HG02610 (cell line): ENCODE measurements around the gene BSPRY.
"Not testable (repeated sequence)": the region's sequence is repeated elsewhere in the genome, so short reads cannot be mapped to it uniquely, and the experiment has no call there.

ENCODE experiments used
- ATAC-seq: cut with Tn5 transposase; IDR thresholded peaks from one replicate; pipeline ENCODE4 v1.9.1; 2021; ENCODE audit warnings: mild to moderate bottlenecking, moderate library complexity; ENCODE audit not compliant: unreplicated experiment

Gene BSPRY

GRCh38 chr9:113340011-113340699, 9.2 kb upstream of the BSPRY start, which contains the start of gene WDR31:
Gene WDR31 (minus strand): TSS chr9:113340275. CDS start chr9:113332022, 8,253 bp downstream.
- peak; percentile 99 for ATAC-seq

DNA sequence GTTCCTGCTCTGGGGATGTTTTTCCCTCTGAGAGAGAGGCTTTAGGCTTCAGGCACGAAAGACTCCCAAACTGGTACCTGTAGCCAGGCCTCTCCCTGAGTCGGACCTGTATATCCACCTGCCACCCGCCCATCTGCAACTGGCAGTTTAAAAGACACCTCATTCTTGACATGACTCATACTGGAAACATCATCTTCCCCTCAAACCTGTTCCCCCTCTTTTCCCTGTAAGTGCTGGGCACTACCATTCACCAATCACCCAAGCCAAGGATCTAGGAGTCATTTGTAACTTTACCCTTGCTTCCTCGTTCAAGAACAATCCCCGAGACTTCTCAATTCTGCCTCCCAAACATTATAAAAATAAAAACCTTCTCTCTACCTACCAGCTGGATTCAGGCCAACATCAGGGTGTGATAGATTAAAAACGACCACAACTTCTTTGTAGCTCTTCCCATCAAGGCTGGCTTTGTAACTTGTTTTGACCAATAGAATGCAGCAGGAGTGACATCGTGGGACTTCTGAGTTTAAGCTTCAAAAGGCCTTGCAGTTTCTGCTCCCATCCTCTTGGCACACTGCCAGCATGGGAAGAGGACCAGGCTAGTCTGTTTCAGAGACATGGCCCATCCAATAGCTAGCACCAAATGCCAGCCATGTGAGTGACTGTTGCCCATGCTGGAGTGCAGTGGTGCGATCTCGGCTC, 7.5 kb upstream of the BSPRY start:
- no peak for ATAC-seq

DNA sequence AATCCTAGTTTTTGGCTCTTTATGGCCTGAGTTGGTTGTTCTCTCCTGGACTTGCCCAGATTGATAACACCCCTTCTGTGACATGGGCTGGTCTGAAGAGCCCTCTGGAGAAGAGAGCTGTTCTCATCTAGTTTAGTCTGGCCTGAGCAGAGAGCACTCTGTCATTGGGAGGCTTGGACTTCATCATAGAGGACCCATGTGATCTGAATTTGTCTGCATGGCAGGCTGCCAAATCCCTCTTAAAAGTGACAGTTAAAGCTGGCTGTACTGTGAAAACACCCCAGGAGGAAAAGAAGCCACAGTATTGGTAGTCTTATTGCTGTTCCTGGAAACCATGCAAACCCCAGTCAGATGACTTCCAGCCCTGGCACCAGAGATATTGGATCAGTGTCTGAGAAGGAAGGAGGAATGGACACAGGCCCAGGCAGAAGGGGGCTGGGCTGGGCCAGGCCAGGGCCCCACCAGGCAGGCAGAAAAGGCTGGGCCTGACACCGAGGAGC, 5.6 kb upstream of the BSPRY start:
- ATAC-seq = no peak

DNA sequence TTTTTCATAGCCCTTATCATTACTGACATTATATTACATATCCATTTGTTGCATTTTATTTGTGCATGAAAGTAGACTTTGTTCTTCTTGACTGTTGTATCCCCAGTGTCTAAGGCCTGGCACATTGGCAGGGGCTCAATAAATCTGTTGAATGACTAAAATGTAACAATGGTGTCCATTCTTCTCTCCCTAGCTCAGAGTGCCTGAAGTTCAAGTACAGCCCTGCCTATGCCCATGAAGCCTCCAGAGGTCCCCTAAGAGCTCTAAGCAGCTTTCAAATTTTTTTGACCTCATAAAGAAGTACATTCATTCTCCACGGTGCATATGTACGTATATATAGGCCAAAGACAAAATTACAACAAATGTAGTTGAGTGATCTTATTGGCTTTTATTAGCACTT, 4.2 kb upstream of the BSPRY start:
- no peak for ATAC-seq

GRCh38 chr9:113345671-113346070, 3.7 kb upstream of the BSPRY start:
- no peak for ATAC-seq

- no peak for ATAC-seq
These were observed 904 bp upstream of the BSPRY start for GRCh38 chr9:113348437-113348836.

DNA sequence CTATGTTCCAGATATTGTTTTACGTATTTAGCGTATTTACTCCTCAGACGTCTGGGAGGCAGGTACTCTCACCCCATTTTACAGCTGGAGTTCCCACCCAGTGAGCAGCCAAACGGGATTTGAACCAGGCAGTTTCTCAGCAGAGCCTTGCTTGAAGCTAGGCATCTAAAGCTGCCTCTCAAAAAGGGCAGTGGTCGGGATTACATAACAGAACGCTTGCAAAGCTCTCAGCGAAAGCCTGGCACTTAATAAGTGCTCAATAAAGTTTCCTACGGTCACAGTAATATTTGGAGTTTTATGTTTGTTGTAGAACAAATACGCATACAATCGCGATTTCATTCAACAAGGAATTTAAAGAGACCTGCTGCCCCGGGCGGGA, 286 bp upstream of the BSPRY start:
- ATAC-seq = no peak

GRCh38 chr9:113350107-113350661, 843 bp downstream of the BSPRY start:
- no peak for ATAC-seq

DNA sequence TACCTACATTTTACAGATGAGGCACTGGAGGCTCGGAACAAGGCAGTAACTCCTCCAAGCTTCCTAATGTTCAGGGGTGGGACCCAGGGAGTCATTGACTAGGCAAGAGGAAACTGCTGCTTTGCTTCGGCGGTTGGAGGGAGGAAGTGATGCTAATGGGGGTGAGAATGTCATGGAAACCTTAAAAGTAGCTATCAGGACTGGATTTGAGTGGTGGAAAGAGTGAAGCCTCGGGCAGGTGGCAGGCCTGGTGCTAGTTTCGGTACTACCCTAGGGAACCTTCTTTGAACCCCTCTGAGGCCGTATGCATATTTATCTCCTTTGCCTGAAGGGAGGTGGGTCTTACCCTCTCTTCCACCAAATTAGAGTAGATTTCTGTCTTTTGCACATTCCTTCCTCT, 1.6 kb downstream of the BSPRY start:
- ATAC-seq = peak; percentile 52

DNA sequence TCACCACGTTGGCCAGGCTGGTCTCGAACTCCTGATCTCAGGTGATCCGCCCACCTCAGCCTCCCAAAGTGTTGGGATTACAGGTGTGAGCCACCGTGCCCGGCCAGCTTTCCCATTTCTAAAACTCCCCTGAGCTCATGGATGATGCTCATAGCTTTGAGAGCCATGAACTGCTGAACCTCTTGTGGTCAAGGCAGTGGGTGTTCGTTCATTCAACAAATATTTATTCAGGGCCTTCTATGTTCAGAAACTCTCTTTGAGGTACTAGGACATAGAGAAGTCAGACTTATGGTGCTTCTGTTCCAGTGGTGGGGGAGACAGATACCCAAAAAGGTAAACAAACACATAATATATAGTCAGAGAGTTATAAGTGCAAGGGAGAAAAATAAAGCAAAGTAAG, 2.7 kb downstream of the BSPRY start:
- ATAC-seq = no peak

- no peak for ATAC-seq
These were observed 3.1 kb downstream of the BSPRY start for GRCh38 chr9:113352411-113352810.

- no peak for ATAC-seq
These were observed 5.8 kb downstream of the BSPRY start for GRCh38 chr9:113355040-113355596.

- ATAC-seq = no peak
These were observed 7.4 kb downstream of the BSPRY start for GRCh38 chr9:113356686-113357292.

DNA sequence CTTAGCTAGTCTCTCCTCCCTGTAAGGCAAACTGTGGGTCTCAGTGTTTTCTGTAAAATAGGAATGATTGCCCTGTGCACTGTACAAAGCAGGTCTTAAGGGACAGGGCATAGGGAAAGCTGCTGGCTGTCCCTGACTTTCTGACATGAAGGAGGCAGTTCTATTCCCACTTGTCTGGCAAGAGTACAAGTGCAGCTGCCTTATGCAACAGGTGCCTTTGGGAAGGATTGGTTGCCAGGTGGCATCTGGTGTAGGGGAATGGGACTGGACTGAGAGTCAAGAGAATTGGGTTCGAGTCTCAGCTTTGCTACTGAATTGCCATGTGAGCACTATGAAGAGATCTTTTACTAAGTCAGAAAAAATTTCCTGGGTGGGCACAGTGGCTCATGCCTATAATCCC, 10.0 kb downstream of the BSPRY start:
- ATAC-seq = no peak

DNA sequence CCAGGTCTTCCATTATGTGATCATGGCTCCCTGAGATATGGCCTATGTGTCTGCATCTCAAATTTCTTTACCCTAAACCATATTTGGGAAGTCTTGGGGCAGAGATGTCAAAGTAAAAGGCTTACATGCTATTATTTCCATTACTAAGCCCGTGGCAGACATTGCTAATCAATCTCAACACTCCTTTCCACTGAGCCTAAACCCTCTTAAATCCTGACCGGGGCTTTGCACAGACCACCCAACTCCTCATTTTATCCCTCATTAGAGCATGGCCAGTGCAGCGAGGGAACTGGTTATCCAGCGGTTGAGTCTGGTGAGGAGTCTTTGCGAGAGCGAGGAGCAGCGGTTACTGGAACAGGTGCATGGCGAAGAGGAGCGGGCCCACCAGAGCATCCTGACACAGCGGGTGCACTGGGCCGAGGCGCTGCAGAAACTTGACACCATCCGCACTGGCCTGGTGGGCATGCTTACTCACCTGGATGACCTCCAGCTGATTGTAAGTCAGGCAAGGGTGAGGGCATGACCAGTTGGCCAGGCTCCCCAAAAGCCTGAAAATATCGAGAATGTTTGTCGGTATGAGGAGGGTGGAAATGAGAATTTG, 11.0 kb downstream of the BSPRY start:
- no peak for ATAC-seq

- no peak for ATAC-seq
These were observed 12.1 kb downstream of the BSPRY start for GRCh38 chr9:113361304-113362018.

DNA sequence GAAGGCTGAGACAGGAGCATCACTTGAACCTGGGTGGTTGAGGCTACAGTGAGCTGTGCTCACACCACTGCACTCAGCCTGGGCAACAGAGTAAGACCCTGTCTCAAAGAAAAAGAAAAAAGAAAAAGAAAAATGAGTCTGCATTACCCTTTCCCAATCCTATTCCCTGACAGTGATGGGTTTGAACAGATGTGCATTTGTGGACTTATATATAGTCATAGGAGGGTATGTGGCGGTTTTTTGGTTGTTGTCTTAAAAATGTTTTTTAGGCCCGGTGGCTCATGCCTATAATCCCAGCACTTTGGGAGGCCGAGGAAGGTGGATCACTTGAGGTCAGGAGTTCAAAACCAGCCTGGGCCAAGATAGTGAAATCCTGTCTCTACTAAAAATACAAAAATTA, 14.0 kb downstream of the BSPRY start:
- no peak for ATAC-seq

DNA sequence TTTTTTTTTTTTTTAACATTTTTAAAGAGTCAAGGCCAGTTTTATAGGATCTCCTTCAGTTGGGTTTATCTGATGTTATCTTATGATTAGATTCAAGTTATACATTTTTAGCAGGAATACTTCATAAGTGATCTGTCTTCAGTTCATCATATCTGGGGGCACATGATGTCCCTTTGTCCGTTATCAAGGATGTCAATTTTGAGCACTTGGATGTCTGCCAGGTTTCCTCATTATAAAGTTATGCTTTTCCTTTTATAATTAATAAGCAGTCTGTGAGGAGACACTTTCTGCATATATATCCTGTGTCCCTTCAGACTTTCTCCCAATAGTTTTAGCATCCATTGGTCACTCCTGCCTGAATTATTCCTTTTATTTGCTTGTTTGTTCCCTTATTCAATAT, 15.6 kb downstream of the BSPRY start:
- ATAC-seq = no peak

DNA sequence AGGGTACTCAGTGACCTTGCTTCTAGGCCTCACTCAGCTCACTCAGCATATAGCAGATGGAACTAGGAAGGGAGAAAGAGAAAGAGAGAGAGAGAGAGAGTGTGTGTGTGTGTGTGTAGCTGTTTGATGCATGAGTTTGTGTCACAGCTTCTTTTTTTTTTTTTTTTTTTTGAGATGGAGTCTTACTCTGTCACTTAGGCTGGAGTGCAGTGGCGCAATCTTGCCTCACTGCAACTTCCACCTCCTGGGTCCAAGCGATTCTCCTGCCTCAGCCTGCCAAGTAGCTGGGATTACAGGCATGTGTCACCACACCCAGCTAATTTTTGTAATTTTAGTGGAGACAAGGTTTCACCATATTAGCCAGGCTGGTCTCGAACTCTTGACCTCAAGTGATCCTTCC, 16.3 kb downstream of the BSPRY start:
- ATAC-seq = not testable (repeated sequence)

DNA sequence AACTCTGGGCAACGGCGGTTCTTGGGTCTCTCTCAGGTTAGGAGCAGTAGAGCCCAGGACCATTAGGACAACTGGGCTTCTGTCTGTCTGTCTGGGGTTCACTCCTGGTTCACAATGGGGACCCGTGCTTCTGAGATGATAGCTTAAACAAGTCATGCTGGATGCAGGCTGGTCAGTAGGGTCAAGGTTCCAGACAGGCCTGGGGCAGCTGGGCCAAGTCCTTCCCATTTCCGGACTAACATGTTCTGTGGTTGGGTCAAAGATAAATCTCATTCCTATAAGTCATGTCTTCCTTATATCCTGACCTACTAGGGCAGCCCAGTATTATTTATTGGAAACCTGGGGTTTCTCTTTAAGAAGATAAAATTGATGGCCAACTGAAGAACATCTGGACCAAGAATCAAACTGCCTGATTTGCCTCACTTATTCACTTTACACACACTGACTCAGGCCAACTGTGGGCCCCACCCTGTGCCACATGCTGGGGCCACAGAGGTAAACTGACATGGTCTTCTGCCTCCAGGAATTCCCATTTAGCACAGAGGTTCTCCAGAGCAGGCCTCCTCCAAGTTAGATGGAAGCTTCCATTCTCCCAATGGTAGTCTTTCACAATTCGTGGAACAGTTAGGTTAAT, 19.1 kb downstream of the BSPRY start:
- ATAC-seq = no peak
